Skin of body (tissue), 2 donors: ENCODE data around the gene SLC12A9. TPM values are rescaled to one million over a fixed set of nuclear protein-coding genes. Genes with fewer than 3 reads are reported as not detected.
"Not testable (repeated sequence)": the region's sequence is repeated elsewhere in the genome, so short reads cannot be mapped to it uniquely, and the experiment has no call there.

Source experiments
- DNase-seq: peaks from one replicate; lab custom pipeline; 2025; lab: John Stamatoyannopoulos, UW
- total RNA-seq: library from RNA; depleted of rRNA; stranded (reverse); fragments of >200 nt; gene quantifications from one replicate; pipeline ENCODE4 v1.2.3, GENCODE V29; 2014

The SLC12A9 gene
- total RNA-seq, 1 donor from 2014 or later = 12.2 TPM

DNA sequence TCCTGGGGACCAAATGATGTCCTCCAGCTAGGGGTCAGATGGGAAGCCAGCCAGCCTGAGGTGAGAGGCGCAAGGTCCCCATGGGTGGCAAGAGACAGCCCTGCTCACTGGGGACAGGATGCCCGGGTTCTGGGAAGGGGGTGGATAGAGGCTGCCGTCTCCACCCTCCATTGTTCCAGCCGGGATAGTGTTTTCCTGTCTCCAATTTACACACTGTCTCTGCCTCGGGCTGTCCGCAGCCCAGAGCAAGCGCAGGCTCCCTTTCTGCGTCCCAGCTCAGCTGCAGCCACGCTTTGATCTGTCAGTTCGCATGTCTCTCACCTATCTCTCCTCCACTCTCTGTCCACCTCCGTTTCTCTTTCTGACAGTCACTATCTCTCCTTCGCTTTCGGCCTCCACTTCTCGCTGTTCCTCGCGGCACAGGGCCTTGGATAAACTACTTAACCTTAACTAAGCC is 27.3 kb upstream of the SLC12A9 start:
- DNase-seq = peak; percentile 16

DNA sequence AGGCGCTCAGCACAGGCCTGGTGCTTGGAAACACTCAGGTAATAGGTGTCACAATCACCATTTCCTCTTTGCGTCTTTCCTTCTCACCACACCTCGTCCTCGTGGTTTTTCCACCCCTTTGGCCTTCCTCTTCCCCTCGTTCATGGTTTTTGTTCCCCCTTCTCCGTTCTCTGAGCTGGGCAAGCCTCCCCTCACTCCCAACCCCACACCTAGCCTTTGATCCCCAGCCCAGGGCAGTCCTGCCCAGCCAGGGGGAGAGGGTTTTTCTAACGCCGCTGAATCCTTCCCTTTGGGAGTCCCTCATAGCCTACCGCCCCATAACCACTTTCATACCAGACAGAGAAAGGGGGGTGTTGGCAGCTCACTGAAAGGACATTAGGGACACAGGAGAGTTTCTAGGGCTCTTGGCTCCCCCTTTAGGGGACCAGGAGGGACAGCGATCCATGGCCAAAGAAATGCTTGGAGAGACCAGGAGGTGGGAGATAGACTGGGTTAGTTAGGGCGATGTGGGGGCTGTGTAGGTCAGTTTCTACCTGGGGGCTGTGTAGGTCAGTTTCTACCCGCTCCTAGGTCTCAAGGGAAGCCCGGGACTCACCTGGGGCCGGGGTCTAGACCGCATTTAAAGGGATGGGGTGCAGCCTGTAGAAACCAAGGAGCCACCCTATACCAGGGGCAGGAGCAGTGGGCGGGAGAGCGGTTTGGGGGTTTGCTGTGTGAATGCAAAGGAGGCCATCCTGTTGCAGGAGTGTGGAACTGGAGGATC is 26.6 kb upstream of the SLC12A9 start:
- DNase-seq = no peak

DNA sequence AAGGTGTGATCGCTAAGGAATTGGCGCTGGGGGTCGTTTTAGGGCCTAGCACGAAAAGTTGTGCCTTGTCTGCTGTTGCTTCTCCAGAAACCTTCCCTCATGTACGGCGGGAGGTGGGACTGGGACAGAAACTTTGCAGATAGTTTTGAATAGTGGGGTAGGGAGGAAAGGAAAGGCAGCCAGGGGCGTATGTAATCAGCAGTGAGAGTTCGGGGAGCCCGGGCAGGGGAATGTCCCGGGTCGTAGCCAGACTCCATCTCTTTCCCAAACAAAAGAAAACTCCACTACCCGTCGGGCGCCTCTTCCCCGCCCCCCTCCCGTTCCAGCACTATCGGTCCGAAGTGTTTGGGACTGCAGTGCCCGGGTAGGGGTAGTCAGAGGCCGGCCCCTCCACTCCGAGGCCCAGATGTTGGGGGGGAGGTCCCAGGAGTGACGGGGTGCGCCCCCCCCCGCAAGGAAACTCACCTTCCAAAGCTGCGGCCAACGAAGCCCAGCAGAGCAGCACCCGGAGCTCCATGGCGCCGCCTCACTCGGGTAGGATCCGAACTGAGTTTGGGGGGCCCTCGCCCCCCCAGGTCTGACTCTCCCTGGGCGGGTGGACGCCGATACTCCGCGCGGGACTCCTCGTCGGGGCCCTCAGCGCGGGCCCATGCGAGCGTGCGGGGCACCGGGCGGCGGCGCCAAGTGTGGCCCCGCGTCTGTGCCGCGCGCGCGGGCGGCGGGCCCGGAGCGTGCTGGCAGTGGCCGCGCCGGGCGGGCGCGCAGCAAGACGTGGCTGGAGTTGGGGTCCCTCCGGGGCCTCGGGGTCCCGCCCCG is 25.8 kb upstream of the SLC12A9 start:
- DNase-seq = no peak

DNA sequence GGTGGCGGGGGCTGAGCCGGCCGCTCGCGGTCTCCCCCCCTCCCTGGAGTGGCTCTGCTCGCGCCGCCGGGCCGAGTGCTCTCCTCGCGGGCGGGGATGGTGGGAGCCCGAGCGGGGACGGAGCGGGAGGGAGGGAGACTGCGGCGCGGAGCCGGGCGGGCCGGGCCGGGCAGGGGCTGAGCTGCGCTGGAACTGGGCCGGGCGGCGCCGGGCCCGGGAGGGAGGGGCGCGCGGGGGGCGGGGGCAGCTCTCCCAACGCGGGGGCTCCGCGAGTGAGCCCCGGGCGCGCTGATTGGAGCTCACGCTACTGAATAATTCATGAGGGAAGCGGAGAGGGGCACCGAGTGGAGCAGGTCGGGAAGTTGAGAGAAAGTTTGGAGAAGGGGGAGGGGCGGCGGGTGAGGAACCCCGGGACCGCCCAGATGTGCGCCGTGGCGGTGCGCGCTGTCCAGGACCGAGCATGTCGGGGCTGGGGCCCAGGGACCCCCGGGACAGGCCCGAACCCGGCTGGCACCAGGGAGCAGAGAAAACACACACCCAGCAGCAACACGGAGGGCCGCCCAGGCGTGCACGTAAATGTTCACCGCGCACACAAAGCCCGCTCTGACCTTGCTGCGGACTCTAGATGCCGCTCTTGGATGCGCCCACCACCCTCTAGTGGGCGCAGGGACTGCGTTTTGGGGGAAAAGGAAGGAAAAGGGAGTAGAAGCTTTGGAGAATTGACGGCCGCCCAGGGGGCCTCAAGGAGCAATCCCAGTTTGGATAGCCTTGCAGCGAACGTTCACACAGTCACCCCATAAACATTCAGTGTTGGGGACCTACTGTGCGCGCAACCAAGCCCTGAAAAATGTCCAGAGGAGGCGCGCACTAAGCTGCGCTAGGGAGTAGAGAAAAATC is 24.9 kb upstream of the SLC12A9 start, which contains the start of gene EPHB4:
EPHB4 (minus strand) TSS at position 194 of the 897 bp plus-strand sequence. CDS start 493 bp downstream, outside the sequence.
- peak; percentile 93 for DNase-seq

DNA sequence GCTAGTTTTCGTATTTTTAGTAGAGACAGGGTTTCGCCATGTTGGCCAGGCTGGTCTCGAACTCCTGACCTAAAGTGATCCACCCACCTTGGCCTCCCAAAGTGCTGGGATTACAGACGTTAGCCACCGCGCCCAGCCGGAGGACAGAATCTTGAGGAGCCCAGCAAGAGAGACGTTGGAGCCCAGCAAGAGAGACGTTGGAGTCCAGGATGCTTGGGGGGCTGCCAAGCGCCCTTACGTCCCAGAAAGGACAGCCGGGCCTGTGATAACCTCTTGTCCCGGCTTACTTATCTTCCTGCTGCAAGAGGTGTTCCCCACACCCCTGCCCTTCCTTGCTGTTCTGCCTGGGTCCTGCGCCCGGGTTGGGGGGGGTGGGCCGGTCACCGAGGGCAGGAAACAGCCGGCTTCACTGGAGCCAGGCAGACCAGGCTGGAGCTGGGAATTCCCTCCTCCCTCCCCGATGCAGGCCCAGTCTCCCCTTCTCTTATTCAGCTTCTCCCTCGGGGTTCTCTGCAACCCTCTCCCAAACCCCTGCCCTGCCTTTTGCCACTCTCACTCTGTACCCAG is 23.3 kb upstream of the SLC12A9 start:
- no peak for DNase-seq

DNA sequence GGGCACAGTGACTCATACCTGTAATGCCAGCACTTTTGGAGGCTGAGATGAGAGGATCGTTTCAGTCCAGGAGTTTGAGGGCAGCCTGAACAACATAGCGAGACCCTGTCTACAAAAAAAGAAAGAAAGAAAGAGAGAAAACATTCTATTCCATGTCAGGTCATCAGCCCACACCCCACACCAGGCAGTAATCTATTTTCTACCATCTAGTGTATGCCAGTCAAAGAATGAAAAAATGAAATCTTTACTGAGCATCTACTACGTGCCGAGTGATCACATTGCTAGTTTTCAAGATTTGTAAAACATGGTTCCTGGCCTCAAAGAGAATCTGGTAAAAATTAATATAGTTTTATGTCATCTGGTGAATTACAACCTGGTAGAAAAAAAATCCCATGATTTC is 22.1 kb upstream of the SLC12A9 start:
- no peak for DNase-seq

DNA sequence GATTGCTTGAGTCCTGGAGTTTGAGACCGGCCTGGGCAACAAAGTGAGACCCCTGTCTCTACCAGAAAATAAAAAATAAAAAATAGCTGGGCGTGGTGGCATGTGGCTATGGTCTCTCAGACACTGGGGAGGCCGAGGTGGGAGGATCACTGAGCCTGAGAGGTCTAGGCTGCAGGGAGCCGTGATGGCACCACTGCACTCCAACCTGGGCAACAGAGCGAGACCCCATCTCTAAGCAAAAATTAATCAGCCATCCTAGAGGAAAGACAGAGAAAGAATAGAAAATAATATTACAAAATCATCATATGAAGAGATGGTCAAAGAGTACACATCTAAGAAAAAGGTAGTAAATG is 20.3 kb upstream of the SLC12A9 start:
- DNase-seq = no peak

DNA sequence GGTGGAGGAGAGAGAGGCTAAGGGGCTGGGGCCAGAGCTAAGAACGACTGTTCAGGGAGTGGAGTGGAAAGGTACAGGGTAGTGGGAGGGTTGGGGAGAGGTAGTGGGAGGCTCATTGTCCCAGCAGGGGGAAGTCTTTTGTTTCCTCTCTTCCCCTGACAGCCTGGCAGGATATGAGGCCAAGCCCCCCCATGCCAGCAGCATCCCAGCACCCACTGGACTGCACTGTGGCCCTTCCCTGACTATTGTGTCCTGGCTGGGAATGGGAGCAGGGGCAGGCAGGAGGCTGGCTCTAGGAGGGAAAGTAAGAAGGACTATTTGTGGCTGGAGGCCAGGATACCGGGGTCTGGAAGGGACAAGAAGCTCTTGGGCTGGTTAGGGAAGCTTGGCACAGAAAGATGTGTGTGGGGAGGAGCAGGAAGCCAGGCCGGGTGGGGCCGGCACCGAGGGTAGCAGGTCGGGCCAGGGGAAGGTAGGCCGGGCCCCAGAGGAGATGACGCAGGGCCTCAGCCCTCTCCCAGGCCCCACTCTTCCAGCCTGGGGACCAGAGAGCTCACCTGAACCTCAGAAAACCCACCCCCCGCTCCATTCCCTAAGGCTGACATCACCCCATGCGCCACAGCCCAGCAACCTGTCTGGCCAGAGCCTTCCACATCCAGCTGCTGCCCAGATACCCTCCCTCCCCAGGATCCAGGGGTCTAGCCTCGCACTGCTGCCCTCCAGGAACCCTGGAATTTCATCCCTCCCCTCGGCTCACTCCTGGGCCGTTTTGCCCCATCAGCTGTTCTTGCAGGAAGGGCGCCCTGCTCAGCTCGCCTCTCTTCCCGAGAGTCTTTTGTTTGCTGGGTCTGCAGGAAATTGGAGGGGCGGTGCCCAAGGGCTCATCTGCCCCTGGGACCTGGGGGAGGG is 16.4 kb upstream of the SLC12A9 start:
- DNase-seq = peak; percentile 40

DNA sequence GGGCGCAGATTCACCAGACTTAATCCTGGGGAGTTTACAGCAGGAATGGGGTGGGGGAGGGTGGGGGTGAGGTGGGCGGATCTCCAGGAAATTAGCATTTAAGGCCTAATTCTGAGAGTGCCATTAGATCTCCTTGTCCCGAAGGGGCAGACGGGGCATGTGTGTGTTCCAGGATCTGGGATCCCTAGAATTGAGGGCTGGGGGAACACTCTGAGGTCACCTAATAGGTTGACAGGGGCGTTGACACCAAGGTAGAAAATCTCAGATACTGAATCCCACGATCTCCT is 15.8 kb upstream of the SLC12A9 start:
- no peak for DNase-seq

DNA sequence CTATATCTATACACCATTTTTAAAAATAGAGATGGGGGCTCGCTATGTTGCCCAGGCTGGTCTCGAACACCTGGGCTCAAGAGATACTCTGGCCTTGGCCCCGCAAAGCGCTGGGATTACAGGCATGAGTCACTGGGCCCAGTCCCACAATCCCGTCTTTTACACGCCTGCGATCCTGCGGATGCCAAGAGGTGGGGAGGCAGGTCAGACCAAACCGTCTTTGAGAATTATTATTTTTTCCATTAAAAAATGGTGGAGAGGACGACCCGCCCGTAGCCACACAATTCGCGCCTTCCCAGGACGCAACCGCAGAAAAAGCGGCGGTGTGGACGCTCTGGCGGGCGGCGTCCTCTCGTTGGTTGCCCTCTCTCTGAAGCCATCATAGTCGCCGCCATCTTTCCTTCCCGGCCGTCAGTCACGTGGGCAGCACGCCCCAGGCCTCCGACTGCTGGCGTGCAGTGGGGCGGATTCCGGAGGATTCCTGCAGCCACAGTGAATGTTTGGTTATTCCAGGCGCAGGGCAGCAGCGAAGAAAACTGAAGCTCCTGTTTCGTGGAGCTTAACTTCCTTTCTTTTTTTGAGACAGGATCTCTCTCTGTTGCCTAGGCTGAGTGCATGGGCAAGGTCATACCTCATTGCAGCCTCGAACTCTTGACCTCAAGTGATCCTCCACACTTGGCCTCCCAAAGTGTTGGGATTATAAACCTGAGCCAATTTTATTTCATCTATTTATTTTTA is 15.2 kb upstream of the SLC12A9 start:
- DNase-seq = peak; percentile 90

DNA sequence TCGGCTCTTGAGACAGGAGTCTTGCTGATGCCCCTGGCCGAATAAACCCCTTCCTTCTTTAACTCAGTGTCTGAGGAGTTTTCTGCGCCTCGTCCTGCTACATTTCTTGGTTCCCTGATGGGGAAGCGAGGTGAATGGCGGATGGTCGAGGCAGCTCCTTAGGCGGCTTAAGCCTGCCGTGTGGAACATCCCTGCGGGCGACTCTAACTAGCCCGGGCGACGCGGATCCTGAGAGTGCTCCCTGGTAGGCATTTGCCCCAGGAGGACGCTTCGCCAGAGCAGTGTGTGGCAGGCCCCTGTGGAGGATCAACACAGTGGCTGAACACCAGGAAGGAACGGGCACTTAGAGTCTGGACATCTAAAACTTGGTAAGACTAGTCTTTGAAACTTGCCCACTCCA is 13.2 kb upstream of the SLC12A9 start:
- DNase-seq = no peak

DNA sequence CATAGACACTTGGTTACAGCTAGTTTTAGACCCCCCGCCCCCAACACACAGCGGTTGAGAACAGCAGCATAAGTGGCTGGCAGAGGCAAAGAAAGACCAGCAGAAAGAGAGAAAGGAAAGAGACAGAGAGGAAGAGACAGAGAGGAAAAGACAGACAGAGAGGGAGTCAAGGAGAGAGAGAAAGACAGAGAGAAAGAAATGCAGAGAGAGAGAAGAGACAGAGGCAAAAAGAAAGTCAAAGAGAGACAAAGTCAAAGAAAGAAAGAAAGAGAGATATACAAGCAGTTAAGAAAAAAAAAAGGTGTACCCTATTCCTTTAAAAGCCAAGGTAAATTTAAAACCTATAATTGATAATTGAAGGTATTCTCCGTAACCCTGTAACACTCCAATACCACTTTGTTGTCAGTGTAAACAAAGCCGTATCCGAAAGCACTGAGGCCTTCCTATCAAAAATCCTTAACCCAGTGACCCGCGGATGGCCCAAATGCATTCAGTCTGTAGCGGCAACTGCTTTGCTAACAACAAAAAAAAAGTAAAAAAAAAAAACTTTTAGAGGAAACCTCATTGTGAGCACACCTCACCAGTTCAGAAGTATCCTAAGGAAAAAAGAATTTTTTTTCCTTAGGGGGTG is 11.9 kb upstream of the SLC12A9 start:
- DNase-seq = no peak

DNA sequence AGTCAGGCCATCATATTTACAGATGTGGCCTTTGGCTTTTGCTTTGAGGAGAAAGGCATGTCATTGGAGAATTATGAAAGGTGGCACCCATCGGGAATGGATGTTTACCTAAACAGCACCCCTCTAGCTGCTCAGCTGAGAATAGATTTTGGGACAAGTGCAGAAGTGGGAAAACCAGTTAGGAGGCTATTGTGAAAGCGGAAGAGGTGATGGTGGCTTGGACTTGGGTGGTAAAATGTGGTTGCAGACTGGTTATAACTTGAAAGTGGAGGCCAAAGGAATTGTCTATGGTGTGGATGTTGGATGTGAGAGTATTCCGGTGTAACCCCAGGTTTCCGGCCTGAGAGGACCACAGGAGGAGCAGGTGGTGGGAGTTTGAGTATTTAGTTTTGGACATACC is 5.2 kb upstream of the SLC12A9 start:
- DNase-seq = no peak

DNA sequence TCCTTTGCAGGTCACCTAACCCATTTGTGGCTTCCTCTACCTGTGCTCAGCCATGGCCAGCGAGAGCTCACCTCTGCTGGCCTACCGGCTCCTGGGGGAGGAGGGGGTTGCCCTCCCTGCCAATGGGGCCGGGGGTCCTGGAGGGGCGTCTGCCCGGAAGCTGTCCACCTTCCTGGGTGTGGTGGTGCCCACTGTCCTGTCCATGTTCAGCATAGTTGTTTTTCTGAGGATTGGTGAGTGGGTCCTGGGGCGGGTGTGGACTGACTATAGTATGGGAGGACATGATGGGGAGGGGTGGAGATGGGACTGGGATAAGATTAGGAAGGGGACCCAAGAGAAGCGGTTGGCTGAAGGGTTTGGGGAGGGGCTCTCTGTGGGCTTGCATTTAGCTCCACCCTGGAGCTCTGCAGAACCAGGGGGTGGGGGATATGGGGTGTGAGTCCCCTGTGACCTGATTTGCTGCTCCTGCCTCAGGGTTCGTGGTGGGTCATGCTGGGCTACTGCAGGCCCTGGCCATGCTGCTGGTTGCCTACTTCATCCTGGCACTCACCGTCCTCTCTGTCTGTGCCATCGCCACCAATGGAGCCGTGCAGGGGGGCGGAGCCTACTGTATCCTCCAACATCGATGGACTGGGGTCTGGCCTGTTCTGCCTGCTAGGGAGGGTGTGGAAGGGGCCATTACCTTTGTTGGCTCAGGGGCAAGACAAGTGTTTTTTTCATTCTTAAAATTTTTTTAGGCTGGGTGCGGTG is 1.8 kb downstream of the SLC12A9 start:
- DNase-seq = no peak

DNA sequence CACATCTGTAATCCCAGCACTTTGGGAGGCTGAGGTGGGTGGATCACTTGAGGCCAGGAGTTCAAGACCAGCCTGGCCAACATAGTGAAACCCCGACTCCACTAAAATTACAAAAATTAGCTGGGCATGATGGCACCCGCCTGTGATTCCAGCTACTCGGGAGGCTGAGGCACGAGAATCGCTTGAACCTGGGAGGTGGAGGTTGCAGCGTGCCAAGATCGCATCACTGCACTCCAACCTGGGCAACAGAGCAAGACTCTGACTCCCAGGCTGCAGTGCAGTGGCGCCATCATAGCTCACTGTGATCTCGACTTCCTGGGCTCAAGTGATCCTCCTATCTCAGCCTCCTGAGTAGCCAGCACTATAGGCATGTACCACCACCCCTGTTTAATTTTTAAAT is 2.4 kb downstream of the SLC12A9 start:
- DNase-seq = not testable (repeated sequence)

DNA sequence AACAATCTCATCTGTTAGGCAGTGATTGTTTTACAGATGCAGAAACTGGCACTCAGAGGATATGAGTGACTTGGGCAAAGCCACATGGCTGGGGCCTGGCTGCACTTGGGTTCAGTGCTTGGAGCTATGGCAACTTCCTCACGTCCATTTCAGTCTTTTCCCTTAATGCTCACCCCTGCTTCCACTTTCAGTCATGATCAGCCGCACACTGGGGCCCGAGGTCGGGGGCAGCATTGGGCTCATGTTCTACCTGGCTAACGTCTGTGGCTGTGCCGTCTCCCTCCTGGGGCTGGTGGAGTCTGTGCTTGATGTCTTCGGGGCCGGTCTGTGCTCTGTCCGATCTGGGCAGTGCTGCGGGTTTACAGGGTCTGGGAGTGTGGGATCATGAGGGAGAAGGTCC is 3.0 kb downstream of the SLC12A9 start:
- no peak for DNase-seq

DNA sequence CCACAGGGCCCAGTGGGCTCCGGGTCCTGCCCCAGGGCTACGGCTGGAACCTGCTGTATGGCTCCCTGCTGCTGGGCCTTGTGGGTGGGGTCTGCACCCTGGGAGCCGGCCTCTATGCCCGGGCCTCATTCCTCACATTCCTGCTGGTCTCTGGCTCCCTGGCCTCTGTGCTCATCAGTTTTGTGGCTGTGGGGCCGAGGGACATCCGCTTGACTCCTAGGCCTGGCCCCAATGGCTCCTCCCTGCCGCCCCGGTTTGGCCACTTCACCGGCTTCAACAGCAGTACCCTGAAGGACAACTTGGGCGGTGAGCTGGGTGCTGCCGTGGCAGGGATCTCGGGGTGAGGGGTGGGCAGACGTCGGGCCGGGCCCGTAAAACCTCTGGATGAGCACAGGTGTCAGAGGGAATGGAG is 4.4 kb downstream of the SLC12A9 start:
- DNase-seq = no peak

DNA sequence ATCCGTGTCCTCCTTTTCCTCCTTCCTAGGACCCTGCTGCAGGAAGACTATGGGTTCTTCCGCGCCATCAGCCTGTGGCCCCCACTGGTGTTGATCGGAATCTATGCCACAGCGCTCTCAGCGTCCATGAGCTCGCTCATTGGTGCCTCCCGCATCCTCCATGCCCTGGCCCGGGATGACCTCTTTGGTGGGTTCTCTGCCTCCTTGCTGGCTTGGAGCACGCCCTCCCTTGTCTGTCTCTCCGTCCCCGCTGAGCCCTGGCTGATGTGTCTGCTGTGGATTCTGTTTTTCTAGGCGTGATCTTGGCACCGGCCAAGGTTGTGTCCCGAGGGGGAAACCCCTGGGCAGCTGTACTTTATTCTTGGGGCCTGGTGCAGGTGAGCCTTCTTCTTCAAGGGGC is 7.3 kb downstream of the SLC12A9 start:
- DNase-seq = no peak
